ENCODE results near the gene LCP1. TPM values are rescaled to one million over a fixed set of nuclear protein-coding genes. Genes with fewer than 3 reads are reported as not detected.

The LCP1 gene
- polyA plus RNA-seq, 1 of the 3 experiments (the other 2 are of a cell fraction), result 0.03 TPM

DNA sequence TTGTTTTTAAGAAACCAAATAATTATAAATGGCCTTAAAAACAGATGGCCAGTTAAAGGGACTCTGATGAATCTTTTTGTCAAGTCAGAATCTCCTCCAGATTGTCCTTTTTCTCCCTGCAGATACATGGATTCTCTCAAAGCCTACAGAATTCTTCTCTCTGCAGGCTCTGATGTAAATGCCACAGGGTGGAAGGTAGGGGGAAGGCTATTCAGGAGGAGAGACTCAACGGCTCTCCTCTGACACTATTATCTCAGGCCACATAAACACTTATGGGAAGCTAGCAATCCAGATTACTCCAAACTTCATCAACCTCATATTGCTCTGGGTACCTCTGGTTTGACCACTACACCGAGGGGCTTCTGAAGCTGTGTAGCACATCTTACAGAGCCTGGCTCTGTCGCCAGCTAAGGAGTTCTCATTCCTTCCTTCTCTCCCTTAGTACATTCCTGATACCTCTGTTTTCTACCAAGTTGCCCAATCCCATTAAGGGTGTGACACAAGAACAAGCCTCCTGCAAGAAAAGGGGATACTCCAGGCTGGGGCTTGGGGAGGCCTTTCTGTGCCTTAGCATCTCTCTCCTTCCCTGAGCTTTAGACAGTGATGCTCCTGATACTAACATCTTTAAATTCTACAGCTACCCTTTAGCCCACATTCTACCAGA is 14.9 kb downstream of the LCP1 start:
- H3K27me3 ChIP-seq (ENCODE audit: insufficient read depth), result no peaks in the 10 kb centered on the region
- 45% methylated on average over 3 of the region's 3 CpGs for WGBS (ENCODE audit: low lambda C conversion rate)
- no peaks in the 10 kb centered on the region for H3K9me2 ChIP-seq
- no peaks in the 10 kb centered on the region for H3K36me3 ChIP-seq (replicated peaks in 1 of 2; ENCODE audit: control insufficient read depth in 1 of 2, insufficient read depth in 2 of 2, low read length in 1 of 2)
- H3K4me3 ChIP-seq (ENCODE audit: low read depth in 2 of 2, low read length in 1 of 2), result no peak overlapping the region
- H4K20me1 ChIP-seq (ENCODE audit: insufficient read depth), result no peaks in the 10 kb centered on the region
- DNase-seq, result no peak
- ChIA-PET CTCF (interaction anchor here (2.5 kb wide), 1 partner anchor 41 kb away, joined by 10 read pairs; no protein-coding TSS in a partner anchor), POLR2A (no interaction called here)
- H3K4me1 ChIP-seq (ENCODE audit: control insufficient read depth in 1 of 2, insufficient read depth in 2 of 2, low read depth in 1 of 2, low read length in 1 of 2), result peaks cover 0 to 5% of the 10 kb centered on the region in 2 experiments; a peak in 2 of 4 replicates
- no peaks in the 10 kb centered on the region for H3K9me3 ChIP-seq
- no peak overlapping the region for H2AFZ ChIP-seq (ENCODE audit: low read depth)
- H3K4me2 ChIP-seq, result no peak overlapping the region
- no peaks in the 10 kb centered on the region for H3K79me2 ChIP-seq (ENCODE audit: insufficient read depth)
- no peak for TF ChIP-seq RAD21 (IDR thresholded peaks at IDR 0.05; ENCODE audit: low read length)
- TF ChIP-seq RFX5 (IDR thresholded peaks at IDR 0.05; ENCODE audit: low read length), result no peak
- TF ChIP-seq, protein P1, sequence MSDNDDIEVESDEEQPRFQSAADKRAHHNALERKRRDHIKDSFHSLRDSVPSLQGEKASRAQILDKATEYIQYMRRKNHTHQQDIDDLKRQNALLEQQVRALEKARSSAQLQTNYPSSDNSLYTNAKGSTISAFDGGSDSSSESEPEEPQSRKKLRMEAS (IDR thresholded peaks at IDR 0.05; ENCODE audit: low read depth), result no peak
- TF ChIP-seq, protein P2, sequence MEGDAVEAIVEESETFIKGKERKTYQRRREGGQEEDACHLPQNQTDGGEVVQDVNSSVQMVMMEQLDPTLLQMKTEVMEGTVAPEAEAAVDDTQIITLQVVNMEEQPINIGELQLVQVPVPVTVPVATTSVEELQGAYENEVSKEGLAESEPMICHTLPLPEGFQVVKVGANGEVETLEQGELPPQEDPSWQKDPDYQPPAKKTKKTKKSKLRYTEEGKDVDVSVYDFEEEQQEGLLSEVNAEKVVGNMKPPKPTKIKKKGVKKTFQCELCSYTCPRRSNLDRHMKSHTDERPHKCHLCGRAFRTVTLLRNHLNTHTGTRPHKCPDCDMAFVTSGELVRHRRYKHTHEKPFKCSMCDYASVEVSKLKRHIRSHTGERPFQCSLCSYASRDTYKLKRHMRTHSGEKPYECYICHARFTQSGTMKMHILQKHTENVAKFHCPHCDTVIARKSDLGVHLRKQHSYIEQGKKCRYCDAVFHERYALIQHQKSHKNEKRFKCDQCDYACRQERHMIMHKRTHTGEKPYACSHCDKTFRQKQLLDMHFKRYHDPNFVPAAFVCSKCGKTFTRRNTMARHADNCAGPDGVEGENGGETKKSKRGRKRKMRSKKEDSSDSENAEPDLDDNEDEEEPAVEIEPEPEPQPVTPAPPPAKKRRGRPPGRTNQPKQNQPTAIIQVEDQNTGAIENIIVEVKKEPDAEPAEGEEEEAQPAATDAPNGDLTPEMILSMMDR (IDR thresholded peaks at IDR 0.05), result no peak
- no peak for TF ChIP-seq TCF12 (IDR thresholded peaks at IDR 0.05)
- no peak for TF ChIP-seq NFIC (IDR thresholded peaks at IDR 0.05; ENCODE audit: borderline replicate concordance)
- TF ChIP-seq MXI1 (IDR thresholded peaks at IDR 0.05; ENCODE audit: low read depth, low read length), result no peak
- TF ChIP-seq POLR2AphosphoS5 (IDR thresholded peaks at IDR 0.05; ENCODE audit: low read depth, low read length), result no peak
- TF ChIP-seq, protein P3, sequence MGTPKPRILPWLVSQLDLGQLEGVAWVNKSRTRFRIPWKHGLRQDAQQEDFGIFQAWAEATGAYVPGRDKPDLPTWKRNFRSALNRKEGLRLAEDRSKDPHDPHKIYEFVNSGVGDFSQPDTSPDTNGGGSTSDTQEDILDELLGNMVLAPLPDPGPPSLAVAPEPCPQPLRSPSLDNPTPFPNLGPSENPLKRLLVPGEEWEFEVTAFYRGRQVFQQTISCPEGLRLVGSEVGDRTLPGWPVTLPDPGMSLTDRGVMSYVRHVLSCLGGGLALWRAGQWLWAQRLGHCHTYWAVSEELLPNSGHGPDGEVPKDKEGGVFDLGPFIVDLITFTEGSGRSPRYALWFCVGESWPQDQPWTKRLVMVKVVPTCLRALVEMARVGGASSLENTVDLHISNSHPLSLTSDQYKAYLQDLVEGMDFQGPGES (IDR thresholded peaks at IDR 0.05; ENCODE audit: low read depth, low read length), result no peak
- TF ChIP-seq, protein P4, sequence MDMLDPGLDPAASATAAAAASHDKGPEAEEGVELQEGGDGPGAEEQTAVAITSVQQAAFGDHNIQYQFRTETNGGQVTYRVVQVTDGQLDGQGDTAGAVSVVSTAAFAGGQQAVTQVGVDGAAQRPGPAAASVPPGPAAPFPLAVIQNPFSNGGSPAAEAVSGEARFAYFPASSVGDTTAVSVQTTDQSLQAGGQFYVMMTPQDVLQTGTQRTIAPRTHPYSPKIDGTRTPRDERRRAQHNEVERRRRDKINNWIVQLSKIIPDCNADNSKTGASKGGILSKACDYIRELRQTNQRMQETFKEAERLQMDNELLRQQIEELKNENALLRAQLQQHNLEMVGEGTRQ (IDR thresholded peaks at IDR 0.05; ENCODE audit: borderline replicate concordance, low read depth, low read length), result no peak
- TF ChIP-seq FOXM1 (IDR thresholded peaks at IDR 0.05; ENCODE audit: low read depth), result no peak
- TF ChIP-seq, protein P5, sequence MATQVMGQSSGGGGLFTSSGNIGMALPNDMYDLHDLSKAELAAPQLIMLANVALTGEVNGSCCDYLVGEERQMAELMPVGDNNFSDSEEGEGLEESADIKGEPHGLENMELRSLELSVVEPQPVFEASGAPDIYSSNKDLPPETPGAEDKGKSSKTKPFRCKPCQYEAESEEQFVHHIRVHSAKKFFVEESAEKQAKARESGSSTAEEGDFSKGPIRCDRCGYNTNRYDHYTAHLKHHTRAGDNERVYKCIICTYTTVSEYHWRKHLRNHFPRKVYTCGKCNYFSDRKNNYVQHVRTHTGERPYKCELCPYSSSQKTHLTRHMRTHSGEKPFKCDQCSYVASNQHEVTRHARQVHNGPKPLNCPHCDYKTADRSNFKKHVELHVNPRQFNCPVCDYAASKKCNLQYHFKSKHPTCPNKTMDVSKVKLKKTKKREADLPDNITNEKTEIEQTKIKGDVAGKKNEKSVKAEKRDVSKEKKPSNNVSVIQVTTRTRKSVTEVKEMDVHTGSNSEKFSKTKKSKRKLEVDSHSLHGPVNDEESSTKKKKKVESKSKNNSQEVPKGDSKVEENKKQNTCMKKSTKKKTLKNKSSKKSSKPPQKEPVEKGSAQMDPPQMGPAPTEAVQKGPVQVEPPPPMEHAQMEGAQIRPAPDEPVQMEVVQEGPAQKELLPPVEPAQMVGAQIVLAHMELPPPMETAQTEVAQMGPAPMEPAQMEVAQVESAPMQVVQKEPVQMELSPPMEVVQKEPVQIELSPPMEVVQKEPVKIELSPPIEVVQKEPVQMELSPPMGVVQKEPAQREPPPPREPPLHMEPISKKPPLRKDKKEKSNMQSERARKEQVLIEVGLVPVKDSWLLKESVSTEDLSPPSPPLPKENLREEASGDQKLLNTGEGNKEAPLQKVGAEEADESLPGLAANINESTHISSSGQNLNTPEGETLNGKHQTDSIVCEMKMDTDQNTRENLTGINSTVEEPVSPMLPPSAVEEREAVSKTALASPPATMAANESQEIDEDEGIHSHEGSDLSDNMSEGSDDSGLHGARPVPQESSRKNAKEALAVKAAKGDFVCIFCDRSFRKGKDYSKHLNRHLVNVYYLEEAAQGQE (IDR thresholded peaks at IDR 0.05; ENCODE audit: low read depth, low read length), result no peak
- TF ChIP-seq TEAD4 (IDR thresholded peaks at IDR 0.05; ENCODE audit: borderline replicate concordance, insufficient read depth), result no peak
- no peak for TF ChIP-seq YY1 (IDR thresholded peaks at IDR 0.05; ENCODE audit: low read depth)
- no peak for TF ChIP-seq CHD2 (IDR thresholded peaks at IDR 0.05; ENCODE audit: low read length, partially characterized antibody)
- TF ChIP-seq, protein P6, sequence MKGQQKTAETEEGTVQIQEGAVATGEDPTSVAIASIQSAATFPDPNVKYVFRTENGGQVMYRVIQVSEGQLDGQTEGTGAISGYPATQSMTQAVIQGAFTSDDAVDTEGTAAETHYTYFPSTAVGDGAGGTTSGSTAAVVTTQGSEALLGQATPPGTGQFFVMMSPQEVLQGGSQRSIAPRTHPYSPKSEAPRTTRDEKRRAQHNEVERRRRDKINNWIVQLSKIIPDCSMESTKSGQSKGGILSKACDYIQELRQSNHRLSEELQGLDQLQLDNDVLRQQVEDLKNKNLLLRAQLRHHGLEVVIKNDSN (IDR thresholded peaks at IDR 0.05; ENCODE audit: borderline replicate concordance, low read depth), result no peak
- TF ChIP-seq FOSL2 (IDR thresholded peaks at IDR 0.05; ENCODE audit: borderline replicate concordance, low read depth), result no peak
- H3F3A ChIP-seq (replicated peaks; ENCODE audit: insufficient read depth), result no peaks in the 10 kb centered on the region
- H3K9ac ChIP-seq, result no peak overlapping the region
- H3K27ac ChIP-seq (ENCODE audit: low read depth in 2 of 2, low read length in 1 of 2), result no peak overlapping the region
